Neuronal stem cell (in vitro differentiated cells): ENCODE measurements around the gene SPHK2.

Source experiments
- DNase-seq: peaks from one replicate; pipeline ENCODE4 v3.0.0-alpha.2; 2013; ENCODE audit warnings: low spot score
- H2AFZ ChIP-seq: one replicate; pipeline ENCODE4 v1.6.1; 2013; ENCODE audit warnings: mild to moderate bottlenecking, low read length, inconsistent platforms
- H2AK5ac ChIP-seq: 2 replicates; pipeline ENCODE4 v1.6.1; 2013; ENCODE audit warnings: low read depth, mild to moderate bottlenecking, inconsistent platforms, low read length, moderate library complexity, mixed read lengths
- H2BK120ac ChIP-seq: 2 replicates; pipeline ENCODE4 v1.6.1; 2013; ENCODE audit warnings: low read depth, mild to moderate bottlenecking, inconsistent platforms, low read length, moderate library complexity, mixed read lengths
- H2BK12ac ChIP-seq: one replicate; pipeline ENCODE4 v1.6.1; 2013; ENCODE audit warnings: low read length, inconsistent platforms
- H2BK15ac ChIP-seq: 2 replicates; pipeline ENCODE4 v1.6.1; 2013; ENCODE audit warnings: mild to moderate bottlenecking, low read length, inconsistent platforms, mixed read lengths
- H2BK5ac ChIP-seq: one replicate; pipeline ENCODE4 v1.6.1; 2013; ENCODE audit warnings: inconsistent platforms, mild to moderate bottlenecking, low read length, moderate library complexity
- H3K14ac ChIP-seq: one replicate; pipeline ENCODE4 v1.6.1; 2013; ENCODE audit warnings: low read length, inconsistent platforms
- H3K18ac ChIP-seq: 2 replicates; pipeline ENCODE4 v1.6.1; 2013; ENCODE audit warnings: low read length, inconsistent platforms
- H3K23ac ChIP-seq: 2 replicates; pipeline ENCODE4 v1.6.1; 2013; ENCODE audit warnings: low read depth, mild to moderate bottlenecking, mixed read lengths, low read length, inconsistent platforms; ENCODE audit not compliant: poor library complexity
- H3K27ac ChIP-seq: replicated peaks from 3 replicates; pipeline ENCODE4 v1.5.1; 2013; ENCODE audit warnings: low read length, inconsistent platforms
- H3K27me3 ChIP-seq, 3 experiments: 2 replicates each; pipeline ENCODE4 v1.6.1; 2013; ENCODE audit warnings: low read length in 3 of 3, mild to moderate bottlenecking in 2 of 3, inconsistent platforms in 1 of 3, low read depth in 1 of 3, mixed read lengths in 1 of 3, moderate library complexity in 1 of 3; ENCODE audit not compliant: control insufficient read depth in 3 of 3, insufficient read depth in 3 of 3
- H3K36me3 ChIP-seq, 2 donors: replicated peaks in 1 of 2; 2 replicates each; pipeline ENCODE4 v1.6.1; 2013; ENCODE audit warnings: low read length in 2 of 2; ENCODE audit not compliant: control insufficient read depth in 2 of 2, insufficient read depth in 2 of 2
- H3K4ac ChIP-seq: 2 replicates; pipeline ENCODE4 v1.6.1; 2013; ENCODE audit warnings: inconsistent platforms, mild to moderate bottlenecking, low read length, moderate library complexity
- H3K4me1 ChIP-seq, 2 donors: 1 replicate in 1 of 2; 2 replicates in 1 of 2; pipeline ENCODE4 v1.6.1; 2013; ENCODE audit warnings: low read length in 2 of 2, low read depth in 1 of 2; ENCODE audit not compliant: control insufficient read depth in 2 of 2, insufficient read depth in 1 of 2
- H3K4me2 ChIP-seq: one replicate; pipeline ENCODE4 v1.6.1; 2013; ENCODE audit warnings: mild to moderate bottlenecking, low read length, inconsistent platforms; ENCODE audit not compliant: insufficient read depth, poor library complexity, severe bottlenecking
- H3K4me3 ChIP-seq, 2 donors: 2 replicates each; pipeline ENCODE4 v1.5.1; 2013; ENCODE audit warnings: low read length in 2 of 2, mild to moderate bottlenecking in 2 of 2, inconsistent platforms in 1 of 2, moderate library complexity in 1 of 2
- H3K79me1 ChIP-seq: one replicate; pipeline ENCODE4 v1.6.1; 2013; ENCODE audit warnings: low read depth, mild to moderate bottlenecking, inconsistent platforms, low read length, moderate library complexity
- H3K9ac ChIP-seq: one replicate; pipeline ENCODE4 v1.6.1; 2013; ENCODE audit warnings: mild to moderate bottlenecking, low read depth, low read length, inconsistent platforms; ENCODE audit not compliant: poor library complexity
- H3K9me3 ChIP-seq, 2 donors: replicated peaks in 1 of 2; 2 replicates each; pipeline versions ENCODE3 to v1.6.1; 2013; ENCODE audit warnings: low read length in 2 of 2, mild to moderate bottlenecking in 2 of 2, inconsistent platforms in 1 of 2, low read depth in 1 of 2, mixed read lengths in 1 of 2, moderate library complexity in 1 of 2; ENCODE audit not compliant: control insufficient read depth in 2 of 2, insufficient read depth in 1 of 2
- H4K8ac ChIP-seq: one replicate; pipeline ENCODE4 v1.6.1; 2013; ENCODE audit warnings: low read depth, mild to moderate bottlenecking, inconsistent platforms, low read length, moderate library complexity
- H4K91ac ChIP-seq: one replicate; pipeline ENCODE4 v1.6.1; 2013; ENCODE audit warnings: low read length, low read depth, mild to moderate bottlenecking, inconsistent platforms; ENCODE audit not compliant: poor library complexity
- WGBS, 2 donors: extraction: QIAGEN DNeasy Blood & Tissue Kit; methylation state at CpG; one replicate each; pipeline ENCODE4 v1.1.7; 2013; ENCODE audit warnings: missing lambda C conversion rate in 2 of 2, mixed read lengths in 1 of 2; ENCODE audit not compliant: insufficient read length in 2 of 2, insufficient replicate concordance in 1 of 2; ENCODE audit errors: extremely low coverage in 2 of 2; 5-methylcytosine and 5-hydroxymethylcytosine counted together

SPHK2 gene

DNA sequence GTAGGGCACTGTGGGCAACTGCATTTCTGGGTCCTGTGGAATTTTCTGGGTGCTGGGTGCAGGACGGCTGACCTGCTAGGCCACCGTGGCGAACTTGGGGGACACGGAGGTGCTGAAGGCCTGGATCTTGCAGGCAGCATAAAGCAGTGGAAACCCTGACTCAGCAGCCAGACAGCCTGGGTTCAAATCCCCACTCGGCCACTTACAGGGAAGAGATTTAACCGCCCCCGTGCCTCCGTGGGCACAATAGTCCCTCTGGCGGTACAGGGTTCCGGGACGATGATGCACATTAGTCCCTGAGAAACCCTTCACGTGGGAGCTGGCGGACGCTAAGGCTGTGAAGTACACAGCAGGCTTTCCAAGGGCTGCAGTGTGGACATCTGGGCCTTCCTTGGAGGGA is 7.4 kb upstream of the SPHK2 start:
- Histone ChIP-seq H3K23ac (peak overlapping the region; percentile 65), H3K9ac (no peak overlapping the region), H2BK15ac (no peak overlapping the region), H3K27me3 (no peaks in the 10 kb centered on the region), H3K14ac (no peak overlapping the region), H2BK12ac (peak overlapping the region; percentile 46), H3K18ac (no peak overlapping the region), H2BK5ac (peak overlapping the region; percentile 42), H3K4me1 (peaks cover 0 to 20% of the 10 kb centered on the region in 2 donors), H3K36me3 (peaks cover 18 to 22% of the 10 kb centered on the region in 2 donors), H2AFZ (no peak overlapping the region), H3K4ac (no peak overlapping the region), H3K9me3 (no peaks in the 10 kb centered on the region), H2BK120ac (no peak overlapping the region), H3K79me1 (peaks cover 6% of the 10 kb centered on the region), H2AK5ac (peak overlapping the region; percentile 75), H3K4me3 (no peak overlapping the region), H4K91ac (no peak overlapping the region), H3K27ac (no peak overlapping the region), H3K4me2 (peak overlapping the region; percentile 2), H4K8ac (no peak overlapping the region)
- no CpG with 5 or more reads among the region's 14 CpGs for WGBS, 2 donors
- no peak for DNase-seq

DNA sequence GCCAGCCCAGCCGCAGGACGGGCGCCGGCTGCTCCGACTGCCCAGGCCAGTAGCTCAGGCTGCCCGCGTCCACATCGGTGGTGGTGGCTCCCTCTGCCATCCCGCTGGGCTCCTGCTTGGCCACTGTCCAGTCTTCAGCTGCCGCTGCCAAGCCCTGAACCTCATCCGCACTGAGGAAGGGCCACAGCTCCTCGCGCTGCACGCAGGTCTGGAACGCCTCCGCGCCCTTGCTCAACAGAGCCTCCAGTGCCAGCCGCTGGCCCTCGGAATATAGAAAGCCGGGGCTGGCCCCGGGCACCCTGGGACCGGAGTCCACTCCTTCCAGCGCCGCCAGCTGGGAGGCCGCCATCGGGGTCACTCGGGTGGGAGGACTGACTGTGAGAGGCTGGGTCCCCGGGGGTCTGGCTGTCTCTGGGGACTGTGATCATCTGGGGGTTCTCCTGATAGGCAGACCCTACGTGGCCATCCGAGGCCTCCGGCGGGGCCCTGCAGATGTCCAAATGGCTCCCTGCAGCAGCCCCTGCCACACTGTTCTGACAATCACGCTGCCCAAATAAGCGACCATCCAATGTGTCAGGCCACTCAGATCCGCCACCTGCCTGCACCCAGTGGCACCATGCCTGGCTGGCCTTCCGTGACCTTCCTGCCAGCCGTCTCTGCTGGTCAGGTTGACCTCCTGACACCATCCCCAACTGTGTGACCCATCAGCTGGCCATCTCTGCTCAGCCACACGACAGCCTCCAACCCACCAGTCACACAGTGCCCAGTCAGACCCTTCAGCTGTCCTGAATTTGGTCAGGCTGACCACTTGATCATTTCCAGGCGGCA is 6.1 kb upstream of the SPHK2 start:
- H3K9ac ChIP-seq: peak overlapping the region; percentile 90
- no peak overlapping the region for H2AFZ ChIP-seq
- no peak for DNase-seq
- peak overlapping the region; percentile 85 for H2BK15ac ChIP-seq
- peak overlapping the region; percentile 97 for H2AK5ac ChIP-seq
- no peak overlapping the region for H3K4me3 ChIP-seq
- H3K14ac ChIP-seq: peak overlapping the region; percentile 31
- no peak overlapping the region for H4K91ac ChIP-seq
- peaks cover 8 to 27% of the 10 kb centered on the region in 2 donors for H3K4me1 ChIP-seq
- H3K36me3 ChIP-seq: peaks cover 27 to 34% of the 10 kb centered on the region in 2 donors
- peak overlapping the region; percentile 28 for H3K18ac ChIP-seq
- H3K4me2 ChIP-seq: no peak overlapping the region
- peak overlapping the region; percentile 81 for H3K27ac ChIP-seq
- peak overlapping the region; percentile 77 for H2BK5ac ChIP-seq
- H2BK12ac ChIP-seq: peak overlapping the region; percentile 94
- H4K8ac ChIP-seq: no peak overlapping the region
- peak overlapping the region; percentile 65 for H3K23ac ChIP-seq
- H3K9me3 ChIP-seq: no peaks in the 10 kb centered on the region
- H3K4ac ChIP-seq: no peak overlapping the region
- H3K79me1 ChIP-seq: peaks cover 9% of the 10 kb centered on the region
- no CpG with 5 or more reads among the region's 39 CpGs for WGBS, 2 donors
- H2BK120ac ChIP-seq: peak overlapping the region; percentile 72
- H3K27me3 ChIP-seq: no peaks in the 10 kb centered on the region

DNA sequence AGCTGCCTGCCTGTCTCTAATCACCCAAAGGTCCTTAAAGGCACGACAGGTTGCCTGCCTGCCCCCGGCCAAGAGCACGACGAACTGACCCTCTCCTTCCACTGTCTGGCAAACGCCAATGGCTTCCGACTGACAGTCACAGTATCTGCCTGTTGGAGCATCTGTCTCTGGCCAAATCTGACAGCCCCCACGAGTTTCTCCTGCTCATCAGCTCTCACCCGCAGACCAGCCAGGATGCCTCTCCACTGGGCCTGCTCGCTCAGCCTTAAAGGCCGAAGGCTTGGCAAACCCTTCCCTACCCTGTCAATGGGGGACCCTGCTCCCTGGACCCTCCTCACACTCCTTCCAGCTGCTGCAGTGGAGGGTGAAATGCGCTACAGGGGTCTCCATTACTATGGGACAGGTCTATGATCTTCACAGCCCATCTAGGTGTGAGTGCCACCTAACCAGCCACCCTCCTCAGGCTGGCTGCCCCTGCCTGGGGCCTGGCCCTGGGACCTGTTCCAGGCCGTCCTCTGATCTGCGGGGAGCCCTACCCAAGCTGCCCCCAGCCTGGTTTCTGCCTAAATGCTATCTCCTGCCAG is 5.4 kb upstream of the SPHK2 start:
- peaks cover 8 to 27% of the 10 kb centered on the region in 2 donors for H3K4me1 ChIP-seq
- H2BK12ac ChIP-seq: peak overlapping the region; percentile 94
- H4K91ac ChIP-seq: no peak overlapping the region
- H3K4ac ChIP-seq: peak overlapping the region; percentile 53
- H2AFZ ChIP-seq: no peak overlapping the region
- H3K9me3 ChIP-seq: no peaks in the 10 kb centered on the region
- H4K8ac ChIP-seq: peak overlapping the region; percentile 86
- H3K14ac ChIP-seq: peak overlapping the region; percentile 76
- peak overlapping the region; percentile 53 for H3K9ac ChIP-seq
- H3K36me3 ChIP-seq: peaks cover 27 to 34% of the 10 kb centered on the region in 2 donors
- DNase-seq: no peak
- H2BK120ac ChIP-seq: peak overlapping the region; percentile 72
- H3K79me1 ChIP-seq: peaks cover 9% of the 10 kb centered on the region
- H2BK5ac ChIP-seq: peak overlapping the region; percentile 77
- H2BK15ac ChIP-seq: peak overlapping the region; percentile 34
- peak overlapping the region; percentile 97 for H2AK5ac ChIP-seq
- no CpG with 5 or more reads among the region's 13 CpGs for WGBS, 2 donors
- H3K23ac ChIP-seq: peak overlapping the region; percentile 95
- peak overlapping the region; percentile 89 for H3K18ac ChIP-seq
- peak overlapping the region; percentile 81 for H3K27ac ChIP-seq
- H3K4me3 ChIP-seq: no peak overlapping the region
- H3K27me3 ChIP-seq: no peaks in the 10 kb centered on the region
- no peak overlapping the region for H3K4me2 ChIP-seq
